ENCODE measurements around the gene RAB10. TPM values are rescaled to one million over a fixed set of nuclear protein-coding genes. Genes with fewer than 3 reads are reported as not detected.

Gene RAB10
- total and polyA plus RNA-seq, 4 donors: 26.6 to 52.2 (median 41.6) TPM

DNA sequence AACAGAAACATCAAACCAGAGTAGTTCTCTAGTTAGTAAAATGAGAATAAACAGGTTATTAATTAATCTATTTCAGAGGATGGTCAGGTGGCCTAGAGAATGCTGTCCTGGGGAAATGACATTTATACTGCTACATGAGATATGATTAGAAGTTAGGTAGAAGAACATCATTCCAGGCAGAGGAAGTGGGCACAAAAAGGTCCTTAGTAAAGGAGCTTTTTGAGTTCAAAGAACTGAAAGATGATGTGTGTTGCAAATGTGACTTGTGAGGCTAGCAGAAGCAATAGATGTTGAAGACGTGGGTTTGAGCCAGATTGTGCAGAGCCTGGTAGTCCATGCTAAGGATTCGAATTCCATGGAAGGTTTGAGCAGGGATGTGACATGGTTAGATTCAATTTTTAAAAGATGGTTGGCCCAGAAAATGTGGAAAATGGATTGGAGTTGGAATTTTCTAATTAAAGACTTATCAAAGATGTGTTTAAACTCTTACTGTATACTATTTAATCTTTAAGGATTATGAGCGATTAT lies 34.2 kb downstream of the RAB10 start:
- Histone ChIP-seq H3K4me3 (ENCODE audit: low read depth in 1 of 3, low read length in 3 of 3) (no peak overlapping the region), H3K27ac (ENCODE audit: low read depth in 1 of 2, low read length in 2 of 2) (no peak overlapping the region), H3K9ac (ENCODE audit: low read depth in 1 of 2, low read length in 2 of 2) (no peak overlapping the region), H3K9me3 (ENCODE audit: control insufficient read depth in 4 of 4, low read length in 3 of 4) (no peaks in the 10 kb centered on the region), H3K36me3 (ENCODE audit: control insufficient read depth in 4 of 4, insufficient read depth in 3 of 4, low read depth in 1 of 4, low read length in 3 of 4) (no peaks in the 10 kb centered on the region), H3K4me1 (ENCODE audit: control insufficient read depth in 4 of 4, insufficient read depth in 4 of 4, low read length in 3 of 4) (peaks cover under 1 to 4% (median 2%) of the 10 kb centered on the region in 4 donors), H3K27me3 (ENCODE audit: control insufficient read depth in 4 of 4, insufficient read depth in 4 of 4, low read length in 3 of 4) (no peaks in the 10 kb centered on the region)
- TF ChIP-seq FOXA2 (IDR thresholded peaks at IDR 0.05): no peak
- TF ChIP-seq RAD21 (IDR thresholded peaks at IDR 0.05): no peak
- TF ChIP-seq, protein P1, sequence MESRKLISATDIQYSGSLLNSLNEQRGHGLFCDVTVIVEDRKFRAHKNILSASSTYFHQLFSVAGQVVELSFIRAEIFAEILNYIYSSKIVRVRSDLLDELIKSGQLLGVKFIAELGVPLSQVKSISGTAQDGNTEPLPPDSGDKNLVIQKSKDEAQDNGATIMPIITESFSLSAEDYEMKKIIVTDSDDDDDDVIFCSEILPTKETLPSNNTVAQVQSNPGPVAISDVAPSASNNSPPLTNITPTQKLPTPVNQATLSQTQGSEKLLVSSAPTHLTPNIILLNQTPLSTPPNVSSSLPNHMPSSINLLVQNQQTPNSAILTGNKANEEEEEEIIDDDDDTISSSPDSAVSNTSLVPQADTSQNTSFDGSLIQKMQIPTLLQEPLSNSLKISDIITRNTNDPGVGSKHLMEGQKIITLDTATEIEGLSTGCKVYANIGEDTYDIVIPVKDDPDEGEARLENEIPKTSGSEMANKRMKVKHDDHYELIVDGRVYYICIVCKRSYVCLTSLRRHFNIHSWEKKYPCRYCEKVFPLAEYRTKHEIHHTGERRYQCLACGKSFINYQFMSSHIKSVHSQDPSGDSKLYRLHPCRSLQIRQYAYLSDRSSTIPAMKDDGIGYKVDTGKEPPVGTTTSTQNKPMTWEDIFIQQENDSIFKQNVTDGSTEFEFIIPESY (IDR thresholded peaks at IDR 0.05): no peak
- no peak for TF ChIP-seq NR2F2 (IDR thresholded peaks at IDR 0.05)
- no peak for TF ChIP-seq TAF1 (conservative IDR thresholded peaks at IDR 0.05)
- no peak for TF ChIP-seq YY1 (IDR thresholded peaks at IDR 0.05)
- TF ChIP-seq SP1 (IDR thresholded peaks at IDR 0.05): no peak
- no peak for TF ChIP-seq HNF4G (IDR thresholded peaks at IDR 0.05)
- TF ChIP-seq, protein P2, sequence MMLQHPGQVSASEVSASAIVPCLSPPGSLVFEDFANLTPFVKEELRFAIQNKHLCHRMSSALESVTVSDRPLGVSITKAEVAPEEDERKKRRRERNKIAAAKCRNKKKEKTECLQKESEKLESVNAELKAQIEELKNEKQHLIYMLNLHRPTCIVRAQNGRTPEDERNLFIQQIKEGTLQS (IDR thresholded peaks at IDR 0.05): no peak
- TF ChIP-seq JUND (IDR thresholded peaks at IDR 0.05): no peak
- TF ChIP-seq EGR1 (IDR thresholded peaks at IDR 0.05; ENCODE audit: low read depth in 2 of 2): no peak
- no peak for TF ChIP-seq FOXA1 (IDR thresholded peaks at IDR 0.05)
- no peak for TF ChIP-seq HNF4A (conservative IDR thresholded peaks at IDR 0.05)
- no peak for TF ChIP-seq RXRA (IDR thresholded peaks at IDR 0.05)
- no peak for TF ChIP-seq GABPA (IDR thresholded peaks at IDR 0.05 in 1 of 2, conservative IDR thresholded peaks at IDR 0.05 in 1 of 2)
- TF ChIP-seq, protein P3, sequence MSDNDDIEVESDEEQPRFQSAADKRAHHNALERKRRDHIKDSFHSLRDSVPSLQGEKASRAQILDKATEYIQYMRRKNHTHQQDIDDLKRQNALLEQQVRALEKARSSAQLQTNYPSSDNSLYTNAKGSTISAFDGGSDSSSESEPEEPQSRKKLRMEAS (IDR thresholded peaks at IDR 0.05): no peak
- TF ChIP-seq, protein P4, sequence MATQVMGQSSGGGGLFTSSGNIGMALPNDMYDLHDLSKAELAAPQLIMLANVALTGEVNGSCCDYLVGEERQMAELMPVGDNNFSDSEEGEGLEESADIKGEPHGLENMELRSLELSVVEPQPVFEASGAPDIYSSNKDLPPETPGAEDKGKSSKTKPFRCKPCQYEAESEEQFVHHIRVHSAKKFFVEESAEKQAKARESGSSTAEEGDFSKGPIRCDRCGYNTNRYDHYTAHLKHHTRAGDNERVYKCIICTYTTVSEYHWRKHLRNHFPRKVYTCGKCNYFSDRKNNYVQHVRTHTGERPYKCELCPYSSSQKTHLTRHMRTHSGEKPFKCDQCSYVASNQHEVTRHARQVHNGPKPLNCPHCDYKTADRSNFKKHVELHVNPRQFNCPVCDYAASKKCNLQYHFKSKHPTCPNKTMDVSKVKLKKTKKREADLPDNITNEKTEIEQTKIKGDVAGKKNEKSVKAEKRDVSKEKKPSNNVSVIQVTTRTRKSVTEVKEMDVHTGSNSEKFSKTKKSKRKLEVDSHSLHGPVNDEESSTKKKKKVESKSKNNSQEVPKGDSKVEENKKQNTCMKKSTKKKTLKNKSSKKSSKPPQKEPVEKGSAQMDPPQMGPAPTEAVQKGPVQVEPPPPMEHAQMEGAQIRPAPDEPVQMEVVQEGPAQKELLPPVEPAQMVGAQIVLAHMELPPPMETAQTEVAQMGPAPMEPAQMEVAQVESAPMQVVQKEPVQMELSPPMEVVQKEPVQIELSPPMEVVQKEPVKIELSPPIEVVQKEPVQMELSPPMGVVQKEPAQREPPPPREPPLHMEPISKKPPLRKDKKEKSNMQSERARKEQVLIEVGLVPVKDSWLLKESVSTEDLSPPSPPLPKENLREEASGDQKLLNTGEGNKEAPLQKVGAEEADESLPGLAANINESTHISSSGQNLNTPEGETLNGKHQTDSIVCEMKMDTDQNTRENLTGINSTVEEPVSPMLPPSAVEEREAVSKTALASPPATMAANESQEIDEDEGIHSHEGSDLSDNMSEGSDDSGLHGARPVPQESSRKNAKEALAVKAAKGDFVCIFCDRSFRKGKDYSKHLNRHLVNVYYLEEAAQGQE (IDR thresholded peaks at IDR 0.05): no peak
- TF ChIP-seq, protein P5, sequence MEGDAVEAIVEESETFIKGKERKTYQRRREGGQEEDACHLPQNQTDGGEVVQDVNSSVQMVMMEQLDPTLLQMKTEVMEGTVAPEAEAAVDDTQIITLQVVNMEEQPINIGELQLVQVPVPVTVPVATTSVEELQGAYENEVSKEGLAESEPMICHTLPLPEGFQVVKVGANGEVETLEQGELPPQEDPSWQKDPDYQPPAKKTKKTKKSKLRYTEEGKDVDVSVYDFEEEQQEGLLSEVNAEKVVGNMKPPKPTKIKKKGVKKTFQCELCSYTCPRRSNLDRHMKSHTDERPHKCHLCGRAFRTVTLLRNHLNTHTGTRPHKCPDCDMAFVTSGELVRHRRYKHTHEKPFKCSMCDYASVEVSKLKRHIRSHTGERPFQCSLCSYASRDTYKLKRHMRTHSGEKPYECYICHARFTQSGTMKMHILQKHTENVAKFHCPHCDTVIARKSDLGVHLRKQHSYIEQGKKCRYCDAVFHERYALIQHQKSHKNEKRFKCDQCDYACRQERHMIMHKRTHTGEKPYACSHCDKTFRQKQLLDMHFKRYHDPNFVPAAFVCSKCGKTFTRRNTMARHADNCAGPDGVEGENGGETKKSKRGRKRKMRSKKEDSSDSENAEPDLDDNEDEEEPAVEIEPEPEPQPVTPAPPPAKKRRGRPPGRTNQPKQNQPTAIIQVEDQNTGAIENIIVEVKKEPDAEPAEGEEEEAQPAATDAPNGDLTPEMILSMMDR (IDR thresholded peaks at IDR 0.05; ENCODE audit: low read depth, low read length, missing input control): no peak
- WGBS: 75% methylated on average over 3 of the region's 3 CpGs
- DNase-seq (ENCODE audit: low spot score): no peak

Measured in liver (tissue), 9 donors.